ENCODE data around the gene SMG9.

SMG9 gene

GRCh38 chr19:43704002-43704705, 50.6 kb downstream of the SMG9 start:
- H3K36me3 ChIP-seq (ENCODE audit: control insufficient read depth, insufficient read depth, low read length) = no peaks in the 10 kb centered on the region
- H3K9ac ChIP-seq (ENCODE audit: low read depth, low read length) = no peak overlapping the region
- no peak overlapping the region for H3K4me3 ChIP-seq (ENCODE audit: low read depth, low read length)
- no peak overlapping the region for H3K27ac ChIP-seq (ENCODE audit: low read depth, low read length)
- H3K4me1 ChIP-seq (ENCODE audit: control insufficient read depth, insufficient read depth, low read length) = no peaks in the 10 kb centered on the region
- peaks cover 7% of the 10 kb centered on the region for H3K27me3 ChIP-seq (ENCODE audit: control insufficient read depth, insufficient read depth, low read length)
- no peaks in the 10 kb centered on the region for H3K9me3 ChIP-seq (ENCODE audit: control insufficient read depth, insufficient read depth, low read length)

- Histone ChIP-seq H3K9ac (ENCODE audit: low read depth, low read length) (no peak overlapping the region), H3K4me3 (ENCODE audit: low read depth, low read length) (no peak overlapping the region), H3K36me3 (ENCODE audit: control insufficient read depth, insufficient read depth, low read length) (no peaks in the 10 kb centered on the region)
Measured at GRCh38 chr19:43700395-43701000, 54.3 kb downstream of the SMG9 start.

GRCh38 chr19:43699506-43700394, 55.0 kb downstream of the SMG9 start:
- Histone ChIP-seq H3K27ac (ENCODE audit: low read depth, low read length) (no peak overlapping the region), H3K36me3 (ENCODE audit: control insufficient read depth, insufficient read depth, low read length) (no peaks in the 10 kb centered on the region), H3K9me3 (ENCODE audit: control insufficient read depth, insufficient read depth, low read length) (no peaks in the 10 kb centered on the region; the same call in 1 of the 2 replicates), H3K27me3 (ENCODE audit: control insufficient read depth, insufficient read depth, low read length) (peaks cover 17% of the 10 kb centered on the region), H3K4me1 (ENCODE audit: control insufficient read depth, insufficient read depth, low read length) (no peaks in the 10 kb centered on the region), H3K4me3 (ENCODE audit: low read depth, low read length) (peak overlapping the region; percentile 53; the same call in 1 of the 2 replicates), H3K9ac (ENCODE audit: low read depth, low read length) (no peak overlapping the region)

More at GRCh38 chr19:43700395-43701000, 54.3 kb downstream of the SMG9 start:
- H3K4me1 ChIP-seq (ENCODE audit: control insufficient read depth, insufficient read depth, low read length) = no peaks in the 10 kb centered on the region
- H3K9me3 ChIP-seq (ENCODE audit: control insufficient read depth, insufficient read depth, low read length) = no peaks in the 10 kb centered on the region; the same call in 1 of the 2 replicates
- peaks cover 17% of the 10 kb centered on the region for H3K27me3 ChIP-seq (ENCODE audit: control insufficient read depth, insufficient read depth, low read length)
- no peak overlapping the region for H3K27ac ChIP-seq (ENCODE audit: low read depth, low read length)

GRCh38 chr19:43697295-43697694, 57.5 kb downstream of the SMG9 start:
- no peak overlapping the region for H3K4me3 ChIP-seq (ENCODE audit: low read depth, low read length)
- H3K4me1 ChIP-seq (ENCODE audit: control insufficient read depth, insufficient read depth, low read length) = no peaks in the 10 kb centered on the region
- H3K36me3 ChIP-seq (ENCODE audit: control insufficient read depth, insufficient read depth, low read length) = no peaks in the 10 kb centered on the region
- peaks cover 17% of the 10 kb centered on the region for H3K27me3 ChIP-seq (ENCODE audit: control insufficient read depth, insufficient read depth, low read length)
- no peak overlapping the region for H3K9ac ChIP-seq (ENCODE audit: low read depth, low read length)
- H3K9me3 ChIP-seq (ENCODE audit: control insufficient read depth, insufficient read depth, low read length) = no peaks in the 10 kb centered on the region; the same call in 1 of the 2 replicates
- no peak overlapping the region for H3K27ac ChIP-seq (ENCODE audit: low read depth, low read length)

- no peak overlapping the region for H3K9ac ChIP-seq (ENCODE audit: low read depth, low read length)
- H3K36me3 ChIP-seq (ENCODE audit: control insufficient read depth, insufficient read depth, low read length) = no peaks in the 10 kb centered on the region
- no peak overlapping the region for H3K27ac ChIP-seq (ENCODE audit: low read depth, low read length)
- H3K4me3 ChIP-seq (ENCODE audit: low read depth, low read length) = no peak overlapping the region
- no peaks in the 10 kb centered on the region; the same call in 1 of the 2 replicates for H3K9me3 ChIP-seq (ENCODE audit: control insufficient read depth, insufficient read depth, low read length)
- H3K4me1 ChIP-seq (ENCODE audit: control insufficient read depth, insufficient read depth, low read length) = no peaks in the 10 kb centered on the region
- peaks cover 17% of the 10 kb centered on the region for H3K27me3 ChIP-seq (ENCODE audit: control insufficient read depth, insufficient read depth, low read length)
Measured at GRCh38 chr19:43695985-43696704, 58.6 kb downstream of the SMG9 start.

- Histone ChIP-seq H3K9me3 (ENCODE audit: control insufficient read depth, insufficient read depth, low read length) (no peaks in the 10 kb centered on the region; the same call in 1 of the 2 replicates), H3K4me3 (ENCODE audit: low read depth, low read length) (no peak overlapping the region), H3K36me3 (ENCODE audit: control insufficient read depth, insufficient read depth, low read length) (no peaks in the 10 kb centered on the region), H3K27ac (ENCODE audit: low read depth, low read length) (no peak overlapping the region), H3K9ac (ENCODE audit: low read depth, low read length) (no peak overlapping the region), H3K27me3 (ENCODE audit: control insufficient read depth, insufficient read depth, low read length) (peaks cover 14% of the 10 kb centered on the region), H3K4me1 (ENCODE audit: control insufficient read depth, insufficient read depth, low read length) (no peaks in the 10 kb centered on the region)
Measured at GRCh38 chr19:43694553-43694952, 60.2 kb downstream of the SMG9 start.

- Histone ChIP-seq H3K36me3 (ENCODE audit: control insufficient read depth, insufficient read depth, low read length) (no peaks in the 10 kb centered on the region), H3K9ac (ENCODE audit: low read depth, low read length) (no peak overlapping the region), H3K27me3 (ENCODE audit: control insufficient read depth, insufficient read depth, low read length) (peaks cover 4% of the 10 kb centered on the region; the same call in 1 of the 2 replicates), H3K4me3 (ENCODE audit: low read depth, low read length) (no peak overlapping the region), H3K27ac (ENCODE audit: low read depth, low read length) (no peak overlapping the region), H3K9me3 (ENCODE audit: control insufficient read depth, insufficient read depth, low read length) (no peaks in the 10 kb centered on the region; the same call in 1 of the 2 replicates), H3K4me1 (ENCODE audit: control insufficient read depth, insufficient read depth, low read length) (no peaks in the 10 kb centered on the region)
Measured at GRCh38 chr19:43692877-43693276, 61.9 kb downstream of the SMG9 start.

- Histone ChIP-seq H3K27ac (ENCODE audit: low read depth, low read length) (no peak overlapping the region), H3K9me3 (ENCODE audit: control insufficient read depth, insufficient read depth, low read length) (no peaks in the 10 kb centered on the region; the same call in 1 of the 2 replicates), H3K27me3 (ENCODE audit: control insufficient read depth, insufficient read depth, low read length) (no peaks in the 10 kb centered on the region), H3K9ac (ENCODE audit: low read depth, low read length) (no peak overlapping the region), H3K4me3 (ENCODE audit: low read depth, low read length) (no peak overlapping the region), H3K36me3 (ENCODE audit: control insufficient read depth, insufficient read depth, low read length) (no peaks in the 10 kb centered on the region), H3K4me1 (ENCODE audit: control insufficient read depth, insufficient read depth, low read length) (no peaks in the 10 kb centered on the region)
Measured at GRCh38 chr19:43692385-43692784, 62.4 kb downstream of the SMG9 start.

GRCh38 chr19:43691755-43692154, 63.0 kb downstream of the SMG9 start:
- Histone ChIP-seq H3K4me3 (ENCODE audit: low read depth, low read length) (no peak overlapping the region), H3K4me1 (ENCODE audit: control insufficient read depth, insufficient read depth, low read length) (no peaks in the 10 kb centered on the region; the same call in 1 of the 2 replicates), H3K36me3 (ENCODE audit: control insufficient read depth, insufficient read depth, low read length) (no peaks in the 10 kb centered on the region), H3K27me3 (ENCODE audit: control insufficient read depth, insufficient read depth, low read length) (no peaks in the 10 kb centered on the region), H3K9me3 (ENCODE audit: control insufficient read depth, insufficient read depth, low read length) (no peaks in the 10 kb centered on the region; the same call in 1 of the 2 replicates), H3K27ac (ENCODE audit: low read depth, low read length) (no peak overlapping the region), H3K9ac (ENCODE audit: low read depth, low read length) (no peak overlapping the region)

- H3K9ac ChIP-seq (ENCODE audit: low read depth, low read length) = no peak overlapping the region
- no peaks in the 10 kb centered on the region for H3K9me3 ChIP-seq (ENCODE audit: control insufficient read depth, insufficient read depth, low read length)
- no peaks in the 10 kb centered on the region; the same call in 1 of the 2 replicates for H3K4me1 ChIP-seq (ENCODE audit: control insufficient read depth, insufficient read depth, low read length)
- no peaks in the 10 kb centered on the region for H3K27me3 ChIP-seq (ENCODE audit: control insufficient read depth, insufficient read depth, low read length)
- H3K27ac ChIP-seq (ENCODE audit: low read depth, low read length) = no peak overlapping the region
- H3K36me3 ChIP-seq (ENCODE audit: control insufficient read depth, insufficient read depth, low read length) = no peaks in the 10 kb centered on the region
- no peak overlapping the region for H3K4me3 ChIP-seq (ENCODE audit: low read depth, low read length)
Measured at GRCh38 chr19:43690890-43691289, 63.9 kb downstream of the SMG9 start.

Measured in HUES48 (cell line).